GM21786 (cell line): ENCODE results near the gene BTBD9.
"Not testable (repeated sequence)": the region's sequence is repeated elsewhere in the genome, so short reads cannot be mapped to it uniquely, and the experiment has no call there.

Experiments
- ATAC-seq: cut with Tn5 transposase; IDR thresholded peaks from one replicate; pipeline ENCODE4 v1.9.1; 2021; ENCODE audit not compliant: unreplicated experiment

BTBD9 gene

DNA sequence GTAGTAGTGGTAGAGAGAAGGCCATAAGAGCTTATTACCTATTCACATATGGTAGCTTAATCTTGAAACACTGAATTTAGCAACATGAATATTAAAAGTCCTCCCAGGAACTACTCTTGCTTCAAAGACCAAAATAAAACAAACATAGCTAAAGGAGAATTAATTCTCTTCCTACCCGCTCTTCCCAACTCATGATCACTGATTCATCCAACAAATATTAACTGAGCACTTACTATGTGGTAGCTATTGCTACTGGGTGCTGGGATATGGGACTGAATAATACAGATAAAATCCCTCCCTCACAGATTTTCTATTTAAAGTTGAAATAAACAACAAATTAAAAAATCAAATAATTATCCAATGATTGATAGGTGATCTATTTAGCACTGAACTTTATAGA, 287.1 kb downstream of the BTBD9 start:
- no peak for ATAC-seq

DNA sequence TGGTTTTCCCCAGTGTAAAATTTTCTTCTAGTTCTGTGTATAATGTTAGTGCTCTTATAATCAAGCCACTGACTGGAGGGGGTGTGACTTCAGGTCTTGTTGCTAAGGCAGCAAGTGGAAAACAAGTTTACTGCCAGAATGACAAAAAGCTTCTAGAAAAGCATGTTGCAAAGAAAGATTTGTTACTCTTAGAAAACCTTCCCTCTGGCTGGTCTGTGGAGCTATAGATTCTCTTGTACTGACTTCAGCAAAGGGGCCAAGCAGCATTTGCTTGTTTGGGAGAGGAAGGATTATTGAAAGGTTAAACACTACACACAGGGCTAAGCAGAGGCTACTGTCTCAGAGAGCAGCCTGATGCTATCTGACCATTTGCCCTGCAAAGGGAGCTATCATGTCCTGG, 288.8 kb downstream of the BTBD9 start:
- ATAC-seq, result no peak

DNA sequence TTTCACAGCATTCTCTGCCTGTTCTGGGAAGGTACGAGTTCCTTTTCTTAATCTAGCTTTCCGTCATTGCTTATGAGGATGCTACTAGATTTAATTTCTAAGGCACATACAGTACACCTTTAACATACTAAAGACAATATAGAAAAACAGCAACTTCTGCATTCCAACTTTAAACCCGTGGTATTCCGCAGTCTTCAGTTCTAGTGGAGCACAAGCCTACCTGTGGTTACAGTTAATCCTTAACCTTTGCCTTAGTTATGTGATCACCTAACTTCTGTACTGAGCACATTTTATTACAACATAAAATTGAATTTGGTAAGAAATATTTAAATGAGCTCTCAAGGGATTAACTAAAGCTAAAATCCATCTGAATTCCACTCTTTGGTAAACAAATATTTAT, 289.5 kb downstream of the BTBD9 start:
- ATAC-seq, result no peak

DNA sequence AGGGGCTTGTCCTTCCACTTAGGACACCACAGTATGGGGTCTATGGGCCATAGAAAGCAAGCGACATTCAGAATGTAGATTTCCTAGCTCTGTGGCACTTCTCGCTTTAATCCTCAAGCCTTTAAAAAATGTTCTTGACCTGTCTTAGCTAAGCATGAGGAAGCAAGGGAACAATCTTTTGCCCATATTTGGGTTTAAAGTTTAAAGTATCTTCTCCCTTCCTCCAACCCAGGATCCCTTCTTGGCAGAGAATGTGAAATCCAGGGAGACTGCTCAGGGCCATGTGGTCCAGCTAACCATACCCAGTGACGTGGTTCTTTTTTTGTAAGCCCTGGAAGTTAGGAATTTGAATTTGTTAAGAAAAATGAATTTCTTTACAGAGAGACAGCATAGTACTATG, 289.9 kb downstream of the BTBD9 start:
- ATAC-seq, result no peak

DNA sequence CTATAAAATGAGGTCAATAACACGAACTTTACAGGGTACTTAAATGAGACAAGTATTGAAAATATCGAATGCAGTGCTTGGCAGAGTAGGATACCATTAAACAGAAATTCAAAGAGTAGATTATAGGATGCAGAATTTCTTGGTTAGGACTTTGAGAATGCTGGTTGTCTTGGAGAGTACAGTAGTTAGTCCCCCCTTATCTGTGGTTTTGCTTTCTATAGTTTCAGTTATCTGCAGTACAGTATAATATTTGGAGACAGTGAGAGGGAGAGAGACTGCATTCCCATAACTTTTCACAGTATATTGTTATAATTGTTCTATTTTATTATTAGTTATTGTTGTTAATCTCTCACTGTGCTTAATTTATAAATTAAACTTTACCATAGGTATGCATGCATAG, 290.5 kb downstream of the BTBD9 start:
- no peak for ATAC-seq

DNA sequence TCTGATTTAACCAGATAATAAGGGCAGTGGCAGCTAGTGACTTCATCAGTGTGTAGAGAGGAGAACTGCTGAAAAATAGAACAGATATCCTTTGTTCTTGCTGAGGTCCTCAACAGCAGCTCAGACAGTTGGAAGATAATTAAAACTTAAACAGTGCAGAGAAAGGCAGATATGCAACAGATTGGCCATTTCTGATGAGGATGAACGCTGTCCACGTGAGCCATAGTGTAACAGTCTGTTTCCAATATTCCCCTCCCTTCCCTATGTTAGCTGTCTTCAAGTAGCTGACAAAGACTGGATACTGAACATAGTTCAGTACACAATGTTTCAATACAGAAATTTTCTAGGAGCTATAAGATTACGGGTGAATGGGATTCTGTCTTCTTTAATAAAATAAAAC, 291.4 kb downstream of the BTBD9 start:
- ATAC-seq, result no peak

DNA sequence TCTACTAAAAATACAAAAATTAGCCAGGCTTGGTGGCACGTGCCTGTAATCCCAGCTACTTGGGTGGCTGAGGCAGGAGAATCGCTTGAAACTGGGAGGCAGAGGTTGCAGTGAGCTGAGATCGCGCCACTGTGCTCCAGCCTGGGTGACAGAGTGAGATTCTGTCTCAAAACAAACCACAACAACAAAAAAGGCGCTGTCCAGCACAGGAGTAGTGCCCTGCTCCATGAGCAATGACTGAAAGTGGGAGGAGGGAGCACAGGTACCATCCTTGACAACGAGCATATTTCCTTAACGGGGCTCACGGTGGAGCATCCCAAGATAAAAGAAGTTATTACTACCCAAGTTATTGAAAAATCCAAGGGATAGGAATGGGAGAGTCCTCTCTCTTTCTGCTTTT, 291.9 kb downstream of the BTBD9 start:
- ATAC-seq, result not testable (repeated sequence)

DNA sequence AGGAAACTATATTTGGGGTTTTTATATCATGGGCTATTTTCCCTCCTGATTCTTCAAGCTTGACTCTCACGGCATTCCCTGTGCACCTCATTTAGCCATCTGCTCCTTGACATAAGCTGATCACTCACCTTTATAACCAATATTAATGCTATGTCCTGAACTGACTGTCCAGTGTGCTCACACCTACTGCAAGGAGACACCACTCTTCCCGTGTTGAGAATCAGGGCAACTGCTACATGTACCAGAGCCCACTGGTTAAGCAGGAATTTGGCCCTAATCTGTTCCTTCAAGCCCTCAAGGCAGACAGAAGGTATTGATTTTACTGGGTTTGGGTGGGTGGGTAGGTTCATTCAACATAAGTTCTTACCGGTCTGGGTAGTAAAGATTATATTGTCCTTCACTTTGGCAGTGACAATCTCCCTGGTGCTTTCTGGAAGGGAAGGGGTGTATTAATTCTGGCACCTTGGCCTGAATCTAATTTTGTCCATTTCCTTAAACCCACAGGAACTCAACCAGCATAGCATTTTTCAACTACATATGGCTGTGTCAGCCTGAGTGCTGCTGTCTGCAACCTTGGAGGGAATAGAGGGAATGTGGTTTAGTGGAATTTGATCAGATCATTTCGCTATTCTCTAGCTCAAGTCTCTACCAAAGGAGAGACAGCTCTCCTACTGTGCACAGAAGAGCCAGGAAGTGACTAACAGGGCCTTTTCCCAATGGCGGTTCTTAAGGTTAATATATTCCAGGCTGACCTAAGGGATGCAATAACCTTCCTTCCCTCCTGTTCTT, 293.2 kb downstream of the BTBD9 start:
- no peak for ATAC-seq

DNA sequence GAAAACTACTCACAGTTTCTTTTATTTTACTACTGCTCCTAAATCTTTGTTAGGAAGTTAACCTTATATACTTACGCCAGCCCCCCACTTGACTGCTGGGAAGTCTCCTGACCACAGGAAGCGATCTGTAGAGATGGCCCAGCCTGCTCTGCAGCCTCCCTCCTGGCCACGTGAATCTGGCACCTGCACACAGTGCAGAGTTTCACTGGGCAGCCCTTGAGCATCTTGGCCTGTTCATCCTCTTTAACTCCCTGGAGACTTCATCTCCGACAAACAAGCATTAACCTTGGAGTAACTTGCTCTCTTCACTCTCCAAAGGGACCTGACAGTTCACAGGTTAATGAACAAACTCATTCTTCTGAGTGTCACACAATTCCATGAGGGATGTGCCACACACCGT, 294.1 kb downstream of the BTBD9 start:
- no peak for ATAC-seq

DNA sequence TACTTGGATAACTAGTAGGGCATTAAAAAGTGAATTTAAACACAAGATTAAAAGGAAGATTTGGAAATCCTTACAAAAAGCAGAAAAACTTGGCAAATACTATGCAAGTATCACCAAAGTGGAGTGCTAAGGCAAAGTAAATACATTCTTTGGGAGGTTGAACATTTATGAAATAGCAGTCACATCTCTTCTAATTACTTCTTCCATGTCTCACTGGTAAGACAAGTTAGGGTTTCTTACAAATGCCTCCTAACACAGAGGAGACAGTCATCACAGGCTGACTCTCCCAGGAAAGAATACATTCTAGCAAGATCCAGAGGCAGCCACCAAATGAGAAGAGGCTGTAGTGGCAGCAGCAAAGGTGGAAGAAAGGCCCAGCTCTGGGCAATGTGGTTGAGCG, 298.2 kb downstream of the BTBD9 start:
- ATAC-seq, result no peak

DNA sequence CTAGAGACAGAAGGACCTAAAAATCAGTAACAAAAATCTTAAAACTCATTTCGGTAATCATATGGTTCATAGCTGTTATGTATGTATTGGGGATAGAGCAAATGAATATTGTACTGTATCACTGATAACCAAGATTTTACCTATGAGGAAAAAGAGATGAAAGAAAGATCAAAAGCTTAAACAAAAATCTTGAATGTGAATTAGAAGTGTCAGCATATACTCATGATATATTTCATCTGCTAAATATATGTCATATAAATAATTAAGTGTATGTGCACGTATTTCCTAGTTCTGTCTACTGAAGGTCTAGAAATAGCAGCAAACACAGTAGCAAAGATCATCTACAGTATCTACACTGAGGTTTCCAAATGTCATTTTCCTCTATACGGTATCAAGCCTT, 299.8 kb downstream of the BTBD9 start:
- ATAC-seq, result no peak

DNA sequence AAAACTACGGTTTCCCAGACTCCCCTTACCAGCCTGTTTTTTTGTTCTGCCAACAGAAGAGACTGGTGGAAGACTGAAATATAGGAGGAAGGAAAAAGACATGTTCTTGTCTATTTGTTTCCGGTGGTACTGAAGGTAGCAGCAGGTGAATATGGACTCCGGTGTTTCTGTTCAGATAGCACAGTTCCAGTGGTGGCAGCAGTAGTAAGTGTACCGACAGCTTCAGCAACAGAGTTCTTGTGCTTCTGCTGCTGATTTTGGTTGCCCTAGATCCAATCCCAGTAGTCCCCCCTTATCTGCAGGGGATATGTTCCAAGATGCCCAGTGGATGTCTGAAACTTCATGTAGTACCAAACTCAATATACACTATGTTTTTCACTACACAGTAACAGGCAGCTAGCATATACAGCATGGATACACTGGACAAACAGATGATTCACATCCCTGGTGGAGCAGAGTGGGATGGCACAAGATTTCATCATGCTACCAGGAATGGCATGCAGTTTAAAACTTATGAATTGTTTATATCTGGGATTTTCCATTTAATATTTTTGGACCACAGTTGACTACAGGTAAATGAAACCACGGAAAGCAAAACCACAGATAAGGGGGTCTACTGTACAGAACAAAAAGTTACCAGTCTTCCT, 301.8 kb downstream of the BTBD9 start:
- no peak for ATAC-seq

DNA sequence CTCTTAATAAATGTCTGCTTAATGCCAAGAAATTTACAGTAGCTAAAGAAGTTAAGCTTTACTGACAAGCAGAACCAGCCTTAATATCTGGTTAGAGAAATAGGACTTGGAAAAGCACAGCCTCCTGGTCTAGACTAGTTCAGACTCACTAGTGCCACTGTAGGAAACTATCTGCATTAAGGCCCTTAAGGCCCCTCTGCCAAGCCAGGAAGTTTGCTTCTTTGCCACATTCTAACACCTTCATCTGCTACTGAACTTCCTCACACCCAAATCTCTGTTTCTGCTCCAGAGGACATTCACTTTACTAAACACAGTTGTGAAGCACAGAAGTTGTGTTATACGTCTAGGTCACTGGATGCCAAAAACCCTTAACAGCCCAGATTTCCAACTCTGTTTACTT, 302.8 kb downstream of the BTBD9 start:
- ATAC-seq, result no peak

DNA sequence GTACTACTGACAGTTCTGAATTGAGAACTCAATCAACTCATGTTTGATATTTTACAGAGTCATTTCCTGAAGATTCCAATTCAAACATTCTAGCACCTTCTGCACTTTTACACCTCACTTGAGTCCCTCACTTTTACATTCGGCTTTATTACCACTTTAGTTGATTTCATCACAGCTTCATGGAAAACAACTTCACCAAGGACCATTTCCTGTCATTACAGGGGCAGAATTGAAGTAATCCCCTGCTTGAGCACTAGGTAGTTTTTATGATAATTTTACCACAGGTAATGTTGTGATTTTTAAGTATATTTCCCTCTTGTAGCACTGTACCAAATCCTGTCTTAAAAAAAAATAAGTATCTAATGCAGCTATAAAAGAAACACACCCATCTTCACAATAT, 312.9 kb downstream of the BTBD9 start:
- ATAC-seq, result no peak

DNA sequence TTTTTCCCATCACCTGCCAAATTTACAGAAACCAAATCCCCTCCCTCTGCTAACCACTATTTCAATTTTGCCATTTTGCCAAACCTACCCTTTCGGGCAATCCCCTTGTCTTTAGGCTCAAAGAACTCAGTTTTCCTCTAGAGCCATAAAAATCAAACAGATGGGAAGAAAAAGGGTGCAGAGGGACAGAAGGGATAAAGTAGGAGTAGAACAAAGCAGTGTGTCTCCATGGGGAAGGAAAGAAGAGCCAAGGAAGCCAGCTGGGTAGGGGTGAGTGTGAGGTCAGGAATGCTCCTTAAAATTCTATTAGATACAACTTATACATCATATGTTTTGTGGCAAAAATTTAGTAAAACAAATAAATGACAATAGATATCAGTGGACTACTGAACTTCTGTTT, 316.5 kb downstream of the BTBD9 start:
- no peak for ATAC-seq

DNA sequence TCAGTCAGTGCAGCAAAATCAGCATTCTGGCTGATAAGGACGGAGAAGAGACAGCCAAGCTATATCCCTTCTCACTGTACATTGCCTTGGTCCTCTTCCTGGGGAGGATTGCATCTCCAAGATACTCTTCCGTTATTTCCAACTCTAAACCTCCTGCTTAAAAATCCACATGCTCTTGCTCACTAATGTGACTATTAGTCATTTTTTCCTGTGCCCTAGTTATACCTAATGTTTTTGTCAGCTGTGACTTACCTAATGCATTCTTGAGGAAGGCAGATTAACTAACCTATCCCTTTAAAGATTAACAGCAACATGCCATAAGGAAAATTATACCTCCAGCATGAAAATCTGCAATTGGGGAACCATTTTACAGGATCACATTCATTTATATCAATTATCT, 317.6 kb downstream of the BTBD9 start:
- ATAC-seq, result no peak

DNA sequence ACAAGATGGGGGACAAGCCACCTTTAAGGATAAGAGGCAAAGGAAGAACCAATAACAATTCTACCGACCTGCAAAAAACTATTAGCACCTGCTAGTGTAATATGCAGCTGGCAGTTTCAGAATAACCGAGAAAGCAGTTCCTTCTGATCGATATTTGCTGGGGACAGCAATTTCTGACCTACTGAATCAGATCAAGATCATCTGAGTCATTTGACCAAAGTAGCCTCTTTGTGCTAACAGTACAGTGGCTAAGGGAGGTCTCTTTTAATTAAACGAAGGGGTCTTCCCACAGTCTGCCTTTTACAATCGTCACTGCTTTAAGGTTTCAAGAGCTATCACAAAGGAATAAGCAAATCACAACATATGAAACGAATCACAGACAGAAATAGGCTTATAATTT, 318.9 kb downstream of the BTBD9 start:
- peak; percentile 58 for ATAC-seq

DNA sequence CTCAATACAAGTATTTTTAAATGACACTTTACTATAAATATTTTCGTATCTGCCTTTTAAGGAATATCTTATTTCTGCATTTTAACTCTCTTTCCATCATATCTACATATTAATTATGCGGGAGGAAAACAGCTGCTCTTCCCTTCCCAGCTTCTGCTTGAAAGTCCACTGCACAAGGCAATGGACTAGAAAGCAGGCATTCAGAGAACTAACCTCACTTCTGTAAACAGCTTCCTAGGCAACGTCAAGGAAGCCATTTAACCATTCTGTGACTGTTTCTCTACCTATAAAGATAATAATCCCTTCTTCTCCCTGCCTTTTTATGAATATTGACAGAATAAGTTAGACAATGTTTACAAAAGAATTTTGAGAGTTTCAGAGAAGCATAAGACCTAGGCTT, 319.4 kb downstream of the BTBD9 start:
- no peak for ATAC-seq

DNA sequence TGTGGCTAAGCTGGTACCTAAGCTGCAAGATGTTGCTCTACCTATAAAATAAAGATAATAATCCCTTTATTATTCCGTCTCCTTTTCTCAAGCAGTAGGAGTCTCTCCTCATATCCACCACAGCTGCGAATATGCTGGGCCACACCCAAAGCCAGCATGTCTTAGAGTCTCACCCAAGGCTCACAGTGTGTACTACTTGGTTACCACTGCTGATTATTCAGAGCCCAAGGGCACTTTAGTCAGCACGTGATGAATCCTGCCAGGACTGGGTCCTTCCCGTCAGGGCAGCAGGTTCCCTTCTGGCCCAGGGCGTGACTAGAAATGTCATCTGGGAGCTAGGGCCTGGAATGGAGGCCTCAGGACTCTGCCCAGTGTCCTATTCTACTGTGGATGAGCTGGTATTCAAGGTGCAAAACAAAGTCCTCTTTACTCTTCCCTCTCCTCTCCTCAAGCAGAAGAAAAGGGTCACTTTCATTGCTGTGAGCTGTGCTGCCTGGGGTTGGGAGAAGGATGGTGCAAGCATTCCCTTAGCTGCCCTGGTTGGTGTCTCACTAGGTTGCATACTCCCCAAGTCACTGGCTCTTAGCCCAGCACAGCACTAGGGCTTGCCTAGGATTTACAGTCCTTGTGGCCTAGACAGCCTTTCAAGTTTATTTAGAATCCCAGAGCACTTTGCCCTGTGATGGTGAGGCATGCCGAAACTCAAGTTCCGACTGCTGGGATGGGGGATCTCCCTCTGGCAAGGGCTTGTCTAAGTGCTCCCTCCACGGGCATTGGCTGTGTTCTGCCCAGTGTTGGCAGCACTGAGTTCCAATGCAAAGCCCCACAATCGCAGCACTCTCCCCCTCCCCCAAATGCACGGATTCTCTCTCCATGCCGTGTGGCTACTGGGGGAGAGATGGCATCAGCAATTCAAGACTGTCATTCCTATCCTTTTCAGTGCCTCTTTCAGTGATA, 320.2 kb downstream of the BTBD9 start:
- no peak for ATAC-seq

DNA sequence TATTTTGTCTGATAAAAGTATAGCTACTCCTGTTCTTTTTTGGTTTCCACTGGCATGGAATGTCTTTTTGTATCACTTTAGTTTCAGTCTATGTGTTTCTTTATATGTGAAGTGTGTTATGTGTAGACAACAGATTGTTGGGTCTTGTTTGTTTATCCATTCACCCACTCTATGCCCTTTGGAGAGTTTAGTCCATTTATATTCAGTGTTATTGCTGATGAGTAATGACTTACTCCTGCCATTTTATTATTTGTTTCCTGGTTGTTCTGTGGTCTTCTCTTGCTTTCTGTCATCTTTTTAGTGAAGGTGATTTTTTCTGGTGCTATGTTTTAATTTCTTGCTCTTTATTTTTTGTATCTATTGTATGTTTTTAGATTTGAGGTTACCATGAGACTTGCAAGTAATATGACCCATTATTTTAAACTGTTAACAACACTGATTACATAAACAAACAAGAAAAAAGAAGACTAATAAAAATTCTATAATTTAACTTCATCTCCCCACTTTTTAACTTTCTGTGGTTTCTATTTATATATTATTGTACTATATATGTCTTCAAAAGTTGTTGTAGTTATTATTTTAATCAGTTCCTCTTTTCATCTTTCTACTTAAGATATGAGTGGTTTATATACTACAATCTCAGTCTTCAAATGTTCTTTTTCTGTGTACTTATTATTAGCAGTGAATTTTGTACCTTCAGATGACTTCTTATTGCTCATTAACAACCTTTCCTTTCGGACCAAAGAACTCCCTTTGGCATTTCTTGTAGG, 323.4 kb downstream of the BTBD9 start:
- ATAC-seq, result peak; percentile 68

DNA sequence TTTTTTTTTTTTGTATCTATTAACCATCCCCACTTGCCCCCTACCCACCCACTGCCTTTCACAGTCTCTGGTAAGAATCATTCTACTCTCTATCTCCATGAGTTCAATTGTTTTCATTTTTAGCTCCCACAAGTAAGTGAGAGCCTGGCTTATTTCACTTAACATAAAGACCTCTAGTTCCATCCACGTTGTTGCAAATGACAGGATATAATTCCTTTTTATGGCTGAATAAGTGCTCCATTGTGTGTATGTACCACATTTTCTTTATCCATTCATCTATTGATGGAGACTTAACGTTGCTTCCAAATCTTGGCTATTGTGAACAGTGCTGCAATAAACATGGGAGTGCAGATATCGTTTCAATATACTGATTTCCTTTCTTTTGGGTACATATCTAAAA, 328.5 kb downstream of the BTBD9 start:
- no peak for ATAC-seq
